Retina (tissue), 1 donor: Measurements from ENCODE around the gene KANSL3.
A peak's percentile ranks its signal among the peaks of the same experiment; 100 is the strongest.

ENCODE experiments used
- DNase-seq: peaks from one replicate; pipeline ENCODE4 v3.0.0-alpha.2; 2016

The KANSL3 gene

DNA sequence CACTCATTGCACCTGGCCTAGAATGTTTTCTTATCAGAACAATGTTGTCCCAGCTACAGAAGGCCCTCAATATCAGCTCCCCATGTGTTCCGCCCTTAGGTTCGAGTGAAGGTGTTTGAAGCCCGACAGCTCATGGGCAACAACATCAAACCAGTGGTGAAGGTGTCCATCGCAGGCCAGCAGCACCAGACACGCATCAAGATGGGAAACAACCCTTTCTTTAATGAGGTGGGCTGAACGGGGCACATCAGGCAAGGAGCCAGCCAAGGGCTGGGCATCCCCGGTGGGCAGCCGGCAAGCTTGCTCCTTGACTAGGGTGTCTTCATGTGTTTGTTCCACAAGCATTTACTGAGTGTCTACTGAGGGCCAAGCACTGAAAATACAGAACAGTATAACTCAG lies 13.7 kb upstream of the KANSL3 start:
- DNase-seq, result no peak

DNA sequence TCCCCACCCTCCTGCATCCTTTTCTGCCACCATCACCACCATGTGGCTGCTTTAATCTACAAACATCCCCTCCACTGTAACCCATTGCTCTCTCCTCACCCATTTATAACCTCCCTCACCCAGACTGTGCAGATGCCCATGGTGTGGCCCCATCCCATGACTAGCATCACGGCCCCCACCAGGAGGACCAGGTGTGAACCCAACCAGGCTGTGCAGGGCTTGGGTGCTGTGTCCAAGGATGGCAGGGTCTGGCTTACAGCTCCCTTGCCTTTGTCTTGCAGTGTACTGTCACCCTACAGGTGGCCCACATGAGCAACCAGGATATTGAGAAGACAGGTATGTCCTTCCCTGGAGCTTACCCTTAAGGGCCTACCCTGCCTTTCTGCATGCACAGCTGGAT lies 11.2 kb upstream of the KANSL3 start:
- DNase-seq, result no peak

DNA sequence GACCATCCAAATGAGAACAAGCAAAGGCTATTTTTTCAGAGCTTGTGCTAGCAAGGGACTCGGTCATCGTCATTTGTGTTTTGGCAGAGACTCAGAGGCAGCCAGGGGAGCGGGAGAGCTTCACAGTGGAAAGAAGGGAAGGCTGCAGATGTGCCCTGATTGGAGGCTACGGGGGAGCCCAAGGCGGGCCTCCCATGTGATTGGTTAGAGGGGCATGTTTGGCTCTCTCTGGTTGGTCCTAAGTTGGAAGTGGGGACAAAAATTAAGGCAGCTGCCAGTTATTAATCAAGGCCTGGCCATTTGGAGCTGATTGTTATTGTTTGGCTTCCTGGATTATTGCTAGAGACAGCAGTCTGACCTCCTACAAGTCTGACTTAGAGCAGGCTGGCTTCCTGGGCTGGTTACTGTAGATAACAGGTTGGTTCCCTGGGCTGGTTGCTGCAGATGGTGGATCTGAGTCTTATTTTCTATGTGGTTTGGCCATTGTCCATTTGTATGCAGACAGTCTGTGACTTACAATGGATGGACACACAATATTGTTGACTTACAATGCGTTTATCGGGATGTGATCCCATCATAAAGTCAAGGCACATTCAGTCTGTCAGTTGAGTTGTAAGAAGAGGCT lies 10.3 kb upstream of the KANSL3 start:
- no peak for DNase-seq

DNA sequence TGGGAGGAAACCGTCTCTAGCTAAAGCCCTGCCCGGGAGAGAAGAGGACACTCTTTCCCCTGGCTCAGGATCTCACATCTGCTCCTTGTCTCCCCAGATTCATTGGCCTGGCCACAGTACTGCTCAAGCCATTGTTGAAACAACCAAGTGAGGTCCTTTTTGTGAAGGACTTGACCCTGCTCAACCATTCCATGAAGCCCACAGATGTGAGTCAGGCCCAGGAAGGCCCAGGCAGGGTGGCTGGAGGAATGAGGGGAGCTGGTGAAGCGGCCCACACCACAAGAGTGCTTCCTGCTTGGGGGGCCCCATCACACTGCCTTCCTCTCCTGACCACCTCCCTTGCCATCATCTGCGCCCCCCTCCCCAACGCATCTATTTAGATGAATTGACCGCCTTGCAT lies 9.6 kb upstream of the KANSL3 start:
- DNase-seq, result no peak

DNA sequence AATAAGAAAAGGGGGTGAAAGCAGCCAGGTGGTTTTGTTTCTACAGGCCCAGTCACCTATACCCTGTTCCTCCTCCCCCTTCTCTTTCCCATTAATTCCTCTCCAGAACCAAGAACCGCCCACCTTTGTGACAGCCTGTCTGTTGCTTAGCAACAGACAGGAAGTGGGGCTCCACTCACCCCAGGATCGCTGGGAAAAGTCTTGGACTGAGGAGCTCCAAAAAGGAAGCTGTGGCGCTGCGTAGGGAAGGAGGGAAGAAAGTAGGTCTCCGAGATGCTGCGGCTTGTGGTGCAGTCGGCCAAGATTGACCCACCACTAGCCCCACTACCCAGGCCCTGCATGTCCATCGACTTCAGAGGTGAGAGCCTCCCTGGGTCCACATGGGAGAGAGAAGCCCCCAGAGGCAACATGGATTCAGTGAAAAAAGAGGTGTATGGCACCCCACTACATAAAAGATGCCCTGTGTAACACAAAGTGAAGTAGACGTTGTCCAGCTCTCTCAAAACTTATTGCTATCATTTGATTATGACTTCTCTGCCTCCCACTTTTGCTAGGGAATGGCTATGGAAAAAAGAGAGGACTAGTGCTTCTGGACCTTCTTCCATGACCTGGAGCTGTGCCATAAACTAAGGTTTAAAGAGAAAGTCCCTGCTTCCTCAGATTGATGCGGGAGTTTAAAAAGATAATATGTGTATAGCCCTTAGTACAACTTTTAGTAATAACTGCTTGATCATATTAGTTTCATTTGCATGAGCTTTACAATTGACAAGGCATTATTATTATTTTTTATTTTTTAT lies 4.7 kb upstream of the KANSL3 start, which contains the start of gene FER1L5:
Gene FER1L5 (plus strand): TSS at position 201 of the 797 bp plus-strand sequence. CDS start 73 bp downstream, at position 274.
- DNase-seq, result peak; percentile 67

DNA sequence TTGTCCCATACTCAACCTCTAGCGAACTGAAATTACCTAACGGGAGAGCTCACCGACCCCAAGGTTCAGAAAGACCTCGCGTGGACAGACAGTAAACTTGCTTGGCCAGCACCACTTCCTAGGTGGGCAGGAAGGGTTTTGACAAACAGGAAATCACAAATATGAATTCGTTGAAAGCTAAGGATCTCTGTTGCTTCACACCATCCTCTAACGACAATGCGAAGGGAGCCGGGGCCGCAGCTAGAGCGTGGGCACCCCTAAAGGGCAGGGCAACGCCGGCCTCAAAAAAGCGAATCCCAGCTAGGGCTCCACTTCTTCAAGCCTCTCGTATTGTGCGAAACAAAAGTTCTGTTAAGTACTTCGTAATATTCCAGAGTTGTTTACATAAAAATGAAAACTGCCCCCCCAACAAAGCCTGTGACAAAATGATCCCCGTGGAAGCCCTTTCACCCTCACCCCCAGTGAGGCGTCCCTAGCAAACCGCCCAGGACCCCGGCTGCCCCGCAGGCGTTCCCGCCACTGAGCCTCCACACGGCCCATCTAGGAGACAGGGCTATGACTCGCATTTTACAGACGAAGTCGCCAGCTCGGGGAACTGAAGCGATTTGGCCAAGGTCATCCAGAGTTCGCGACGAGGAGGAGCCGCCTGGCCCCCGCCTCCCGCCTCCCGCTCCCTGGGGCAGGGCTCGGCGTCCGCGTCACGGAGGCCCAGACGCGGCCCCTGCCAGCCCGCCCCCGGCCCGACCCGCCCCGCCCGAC lies 548 bp downstream of the KANSL3 start:
- no peak for DNase-seq

DNA sequence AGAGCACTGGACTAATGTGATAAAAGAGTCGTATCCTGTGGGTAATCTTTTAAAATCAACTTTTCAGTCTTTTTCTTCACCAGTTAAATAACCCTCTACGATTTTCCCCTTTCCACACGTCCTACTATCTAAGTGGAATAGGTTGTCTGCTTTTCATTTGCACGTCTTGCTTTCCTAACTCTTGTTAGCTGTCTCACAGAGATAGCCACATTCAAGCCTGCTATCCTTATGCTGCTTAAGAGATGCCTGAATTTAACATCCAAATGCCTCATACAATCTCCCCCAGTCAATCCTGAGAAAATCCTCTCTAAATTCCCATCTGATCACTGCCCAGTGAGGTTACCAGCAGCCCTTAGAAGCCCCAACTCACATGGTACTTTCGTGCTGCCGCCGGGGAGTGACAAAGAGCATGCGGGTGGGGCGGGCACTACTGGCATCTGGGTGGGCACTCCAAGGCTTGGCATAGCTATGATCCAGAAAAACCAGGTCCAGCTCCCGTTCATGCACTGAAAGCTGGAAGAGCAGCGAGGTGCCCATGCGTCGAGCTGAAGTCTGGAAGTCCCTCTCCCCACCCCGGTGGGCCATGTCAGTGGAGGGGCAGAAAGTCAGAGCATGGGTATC lies 1.5 kb downstream of the KANSL3 start:
- DNase-seq, result no peak

DNA sequence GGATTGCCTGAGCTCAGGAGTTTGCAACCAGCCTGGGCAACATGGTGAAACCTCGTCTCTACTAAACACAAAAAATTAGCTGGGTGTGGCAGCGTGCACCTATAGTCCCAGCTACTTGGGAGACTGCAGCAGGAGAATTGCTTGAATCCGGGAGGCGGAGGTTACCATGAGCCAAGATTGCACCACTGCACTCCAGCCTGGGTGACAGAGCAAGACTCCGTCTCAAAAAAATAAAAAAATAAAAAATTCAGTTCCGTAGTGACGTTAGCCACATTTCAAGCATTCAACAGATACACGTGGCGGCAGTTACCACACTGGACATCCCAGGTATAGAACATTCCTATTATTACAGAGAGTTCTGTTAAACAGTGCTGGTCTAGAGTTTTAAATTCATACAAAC lies 4.5 kb downstream of the KANSL3 start:
- DNase-seq, result no peak

DNA sequence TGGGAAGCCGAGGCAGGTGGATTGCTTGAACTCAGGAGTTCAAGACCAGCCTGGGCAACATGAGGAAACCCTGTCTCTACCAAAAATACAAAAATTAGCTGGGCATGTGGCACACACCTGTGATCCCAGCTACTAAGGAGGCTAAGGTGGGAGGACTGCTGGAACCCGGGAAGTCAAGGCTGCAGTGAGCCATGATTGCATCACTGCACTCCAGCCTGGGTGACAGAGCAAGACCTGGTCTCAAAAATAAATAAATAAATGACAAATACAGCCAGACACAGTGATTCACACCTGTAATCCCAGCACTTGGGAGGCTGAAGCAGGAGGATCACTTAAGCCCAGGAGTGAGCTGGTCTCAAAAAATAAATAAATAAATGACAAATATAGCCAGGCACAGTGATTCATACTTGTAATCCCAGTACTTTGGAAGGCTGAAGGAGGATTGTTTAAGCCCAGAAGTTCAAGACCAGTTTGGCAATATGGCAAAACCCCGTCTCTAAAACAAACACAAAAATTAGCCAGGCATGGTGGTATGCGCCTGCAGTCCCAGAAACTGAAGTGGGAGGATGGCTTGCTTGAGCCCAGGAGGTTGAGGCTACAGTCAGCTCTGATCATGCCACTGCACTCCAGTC lies 6.2 kb downstream of the KANSL3 start:
- DNase-seq, result no peak

DNA sequence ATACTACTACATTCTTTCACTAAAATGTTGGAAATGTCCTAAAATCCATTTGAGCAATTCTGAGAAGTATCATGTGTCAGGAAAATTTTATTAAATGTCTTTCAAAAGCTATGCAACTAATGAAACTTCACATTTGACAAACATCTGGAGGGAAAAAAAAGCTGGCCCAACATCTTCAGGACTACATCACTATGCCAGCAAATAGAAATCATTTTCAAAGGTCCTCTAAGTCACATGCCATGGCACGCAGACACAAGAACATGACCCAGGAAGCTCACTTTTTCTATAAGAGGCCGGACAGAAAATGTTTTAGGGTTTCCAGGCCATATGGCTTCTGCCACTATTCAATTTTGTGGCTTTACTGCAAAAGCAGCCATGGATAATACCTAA lies 11.6 kb downstream of the KANSL3 start:
- DNase-seq, result no peak

DNA sequence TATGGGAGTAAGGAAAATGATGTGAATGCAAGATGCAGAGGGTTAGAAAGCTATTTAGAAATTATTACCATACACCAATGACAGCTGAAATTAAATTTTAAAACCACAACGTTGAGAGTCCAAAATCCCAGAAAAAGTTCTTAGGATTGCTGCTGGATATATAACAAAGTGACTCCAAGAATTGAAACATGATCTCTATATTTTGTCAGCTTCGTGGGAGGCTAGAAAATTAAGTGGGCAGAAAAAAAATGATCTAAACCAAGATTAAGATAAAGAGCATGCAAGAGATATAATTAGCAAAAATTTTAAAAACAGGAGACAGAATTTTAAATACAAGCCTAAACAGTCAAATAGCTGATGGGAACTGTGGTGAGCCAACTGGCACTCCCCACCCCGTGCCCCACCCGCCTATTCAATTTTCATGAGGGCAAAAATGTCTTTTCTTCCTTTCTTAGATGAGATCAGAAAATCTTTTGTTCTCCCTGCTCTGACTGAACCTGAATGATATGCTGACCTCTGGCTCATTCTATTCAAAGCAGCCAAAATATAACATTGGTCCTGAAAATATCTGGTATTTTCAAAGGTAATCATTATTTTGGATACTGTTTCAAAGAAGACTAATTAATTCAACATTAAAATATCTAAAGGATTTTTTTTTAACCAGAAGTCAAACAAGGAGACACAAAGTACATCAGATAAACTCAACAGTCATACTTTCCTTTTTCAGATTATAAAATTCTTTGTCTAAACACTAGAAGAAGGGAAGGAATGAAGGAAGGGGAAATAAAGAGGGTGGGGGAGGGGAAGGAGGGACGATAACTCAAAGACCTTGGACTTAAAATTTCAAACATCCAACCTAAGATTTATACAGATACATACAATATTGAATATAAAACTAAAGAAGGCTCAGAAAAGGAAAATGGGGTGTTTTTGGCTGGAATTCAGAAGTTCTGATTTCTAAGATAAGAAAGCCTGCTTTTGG lies 12.2 kb downstream of the KANSL3 start:
- no peak for DNase-seq

DNA sequence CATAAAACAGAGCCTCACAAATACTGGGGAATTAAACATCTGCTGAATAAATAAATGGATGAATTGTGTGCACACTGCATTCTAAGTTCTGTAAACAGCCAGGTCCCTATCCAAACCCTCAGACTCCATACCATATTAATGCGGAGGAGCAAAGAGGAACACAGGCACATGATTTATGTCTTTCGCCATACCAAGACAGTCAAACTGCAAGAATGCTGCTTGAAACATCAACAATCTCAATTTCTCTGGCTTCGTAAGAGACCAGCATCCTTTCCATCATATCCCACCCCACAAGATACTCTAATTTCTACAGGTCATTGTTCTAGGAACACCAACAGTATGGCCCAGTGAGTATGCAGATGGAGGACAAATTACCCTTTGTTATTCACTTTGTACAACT lies 15.0 kb downstream of the KANSL3 start:
- DNase-seq, result no peak

DNA sequence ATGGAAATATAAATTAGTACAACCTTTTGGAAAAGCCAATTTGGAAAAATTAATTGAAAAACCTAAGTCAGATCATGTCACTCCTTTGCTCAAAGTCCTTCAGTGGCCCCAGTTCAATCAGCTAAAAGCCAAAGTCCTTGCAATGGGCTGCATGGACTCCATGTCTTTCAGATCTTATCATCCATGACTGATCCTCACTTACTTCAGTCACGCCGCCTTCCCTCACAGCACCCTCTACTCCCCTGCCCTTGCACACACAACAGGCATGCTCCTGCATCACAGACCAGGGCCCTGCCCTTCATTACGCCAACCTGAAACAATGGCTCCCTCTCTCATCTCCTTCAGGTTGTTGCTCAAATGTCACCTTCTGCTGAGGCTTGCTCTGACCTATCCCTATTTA lies 15.6 kb downstream of the KANSL3 start:
- no peak for DNase-seq

DNA sequence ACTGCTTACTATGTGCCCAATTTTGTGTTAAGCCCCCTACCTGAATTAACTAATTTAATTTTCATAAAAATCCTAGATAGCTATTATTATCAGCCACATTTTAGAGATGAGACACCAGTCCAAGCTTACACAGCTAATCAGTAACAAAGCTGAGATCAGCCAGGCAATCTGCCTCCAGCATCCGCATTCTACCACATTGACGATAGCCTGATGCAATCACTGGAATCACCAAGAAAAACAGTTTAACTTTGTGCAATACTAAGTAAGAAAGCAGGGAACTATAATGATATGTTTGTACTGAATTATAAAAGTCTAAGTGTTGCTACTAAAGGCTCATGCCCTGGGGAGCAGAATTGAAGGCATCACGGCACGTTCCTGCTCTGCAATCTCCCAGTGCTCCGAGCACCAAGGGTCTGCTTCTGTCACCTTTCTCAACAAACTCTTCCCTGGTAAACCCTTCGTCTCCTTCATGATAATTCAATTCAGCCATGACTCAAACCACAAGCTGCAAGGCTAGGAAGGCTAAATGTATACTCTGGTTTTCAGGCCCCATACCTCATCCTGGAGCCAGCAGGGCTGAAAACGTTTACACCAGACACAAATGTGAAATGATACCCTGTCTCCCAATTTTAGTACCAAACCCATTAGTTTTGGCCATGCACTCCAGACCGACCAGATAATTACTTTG lies 19.4 kb downstream of the KANSL3 start:
- no peak for DNase-seq

DNA sequence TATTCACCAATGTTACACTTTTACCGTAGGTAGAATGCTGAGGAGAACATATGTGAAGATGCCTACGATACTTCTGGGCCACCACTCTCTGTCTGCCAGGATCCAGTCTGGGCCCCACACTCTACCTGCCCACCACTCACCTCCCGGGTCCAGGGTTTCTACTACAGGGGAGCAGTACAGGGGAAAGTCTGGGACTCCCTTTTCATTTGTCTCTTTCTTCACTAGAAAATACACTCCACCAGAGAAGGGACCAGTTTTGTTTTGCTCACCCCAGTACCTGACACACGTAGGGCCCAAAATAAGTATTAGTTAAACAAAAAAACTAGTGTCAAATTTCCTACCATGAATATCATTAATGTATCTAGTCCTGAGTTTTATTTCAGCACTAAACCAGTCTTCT lies 21.1 kb downstream of the KANSL3 start:
- DNase-seq, result no peak

DNA sequence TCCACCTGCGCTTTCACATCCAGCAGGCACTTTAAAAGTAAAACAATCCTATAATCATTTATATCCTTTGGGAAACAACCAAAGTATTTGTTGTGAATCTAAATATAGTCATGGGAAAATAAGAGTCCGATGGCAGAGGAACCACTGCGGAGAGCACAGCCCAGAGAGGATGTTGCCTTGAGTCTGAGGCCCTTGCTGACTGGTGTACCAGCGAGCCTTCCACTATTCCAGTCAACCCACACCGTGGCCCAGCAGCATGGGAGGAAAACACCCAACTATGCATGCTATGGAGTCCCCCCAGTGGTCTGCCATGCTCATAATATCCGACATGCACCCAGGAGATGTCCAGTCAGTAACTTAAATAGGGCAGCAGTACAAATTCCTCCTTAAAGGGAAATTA lies 21.6 kb downstream of the KANSL3 start:
- no peak for DNase-seq

DNA sequence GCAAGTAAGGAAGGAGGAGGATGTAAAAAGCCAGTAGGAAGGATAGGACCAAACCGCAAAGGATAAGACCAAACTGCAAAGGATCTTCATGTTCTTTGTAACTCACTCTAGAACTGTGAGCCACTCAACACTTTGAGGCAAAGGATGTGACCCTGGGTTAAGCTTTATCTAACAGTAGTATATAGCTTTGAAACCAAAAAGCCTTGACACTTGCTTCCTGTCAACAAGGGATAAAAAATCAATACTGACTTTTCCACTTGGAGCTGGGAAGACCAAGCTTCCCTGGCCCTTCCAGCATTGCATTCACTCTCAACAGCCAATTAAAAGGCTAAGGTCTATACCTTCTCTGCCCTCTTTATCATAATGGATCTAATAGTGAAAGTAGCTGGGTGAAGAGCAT lies 22.0 kb downstream of the KANSL3 start:
- DNase-seq, result no peak

DNA sequence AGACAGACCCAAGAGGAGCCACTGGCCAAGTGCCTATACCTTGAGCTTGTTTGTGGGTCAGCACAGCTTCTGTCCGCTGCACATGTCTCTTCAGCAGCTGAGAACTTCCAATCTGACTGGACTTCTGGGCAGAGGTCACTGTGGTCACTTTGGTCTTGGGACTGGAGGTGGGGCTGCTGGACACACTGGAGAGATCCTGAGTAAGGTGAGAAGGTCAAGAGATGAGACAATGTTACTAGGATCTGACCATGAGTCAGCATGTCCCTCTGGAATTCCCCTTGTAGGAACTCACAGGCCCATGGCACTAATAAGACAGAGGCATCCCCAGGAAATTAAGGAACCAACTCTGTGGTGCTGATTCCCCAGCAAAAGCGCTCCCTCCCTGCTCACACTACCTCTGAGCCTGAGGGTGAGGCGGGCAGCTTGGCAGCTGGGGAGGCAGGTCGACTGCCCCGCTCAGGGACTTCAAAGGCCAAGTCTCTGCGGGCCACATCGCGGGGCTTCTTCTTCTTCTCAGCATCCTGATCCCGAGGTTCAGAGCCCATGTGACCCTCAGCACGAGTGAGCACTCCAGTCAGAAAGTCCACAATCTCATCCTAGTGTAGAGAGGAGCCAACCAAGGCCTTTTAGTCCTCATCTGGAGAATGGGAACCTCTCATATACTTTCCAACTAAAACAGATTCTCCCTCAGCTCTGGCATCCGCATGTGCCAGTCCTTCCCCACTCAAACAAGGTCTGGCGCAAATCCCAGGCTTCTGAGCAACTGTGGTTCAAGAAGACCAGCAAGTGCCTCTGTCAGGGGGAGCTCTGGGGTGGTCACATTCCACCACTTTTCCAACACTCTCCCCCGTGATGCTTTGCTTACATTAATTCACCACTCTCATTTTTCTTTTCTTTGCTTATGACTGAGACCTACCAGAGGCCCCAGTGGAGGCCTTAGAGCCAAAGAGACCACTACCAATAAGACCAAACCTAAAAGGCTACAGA lies 29.4 kb downstream of the KANSL3 start:
- DNase-seq, result no peak

DNA sequence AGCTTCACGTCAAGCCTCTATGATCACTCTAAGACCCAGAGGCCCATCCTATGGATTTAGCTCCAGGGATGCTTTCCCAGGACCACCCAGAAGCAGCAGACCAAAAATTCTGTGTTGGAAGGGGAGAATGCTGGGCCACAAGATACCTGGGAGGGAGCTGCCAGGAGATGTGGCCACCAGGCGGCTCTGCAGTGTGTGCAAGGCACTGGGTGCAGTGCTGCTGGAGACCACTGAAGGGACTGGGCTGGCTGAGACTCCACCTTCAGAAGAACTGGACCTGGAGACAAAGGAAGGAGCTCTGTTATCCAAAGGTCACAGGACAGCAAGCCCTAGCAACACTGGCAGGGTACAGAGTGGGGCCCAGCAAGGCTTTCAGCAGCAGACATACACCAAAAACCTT lies 34.0 kb downstream of the KANSL3 start:
- DNase-seq, result no peak

DNA sequence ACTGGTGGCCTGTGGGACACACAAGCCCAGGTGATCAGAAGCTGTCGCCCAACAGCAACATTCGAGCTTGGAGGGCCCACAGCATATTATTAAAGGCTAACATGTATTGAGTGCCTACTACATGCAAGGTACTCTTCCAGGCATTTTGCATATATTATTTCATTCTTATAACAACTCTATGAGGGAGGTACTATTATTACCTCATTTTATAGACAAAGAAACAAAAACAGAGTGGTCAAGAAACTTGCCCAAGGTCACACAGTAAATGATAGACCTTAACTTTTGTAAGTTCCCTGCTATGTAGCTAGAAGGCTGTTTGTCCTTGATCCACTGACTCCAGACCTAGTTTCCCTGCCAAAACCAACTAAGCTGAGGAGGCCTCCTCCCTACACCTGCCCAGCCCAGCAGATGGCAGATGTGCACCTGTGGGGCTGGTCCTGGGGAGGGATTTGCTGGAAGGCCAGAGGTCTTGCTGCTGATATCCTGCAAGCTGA lies 35.7 kb downstream of the KANSL3 start:
- no peak for DNase-seq
